Calu3 (cell line): ENCODE measurements around the gene ABCC10. TPM values are rescaled to one million over a fixed set of nuclear protein-coding genes. Genes with fewer than 3 reads are reported as not detected.
A peak's percentile ranks its signal among the peaks of the same experiment; 100 is the strongest.
"Not testable (repeated sequence)": the region's sequence is repeated elsewhere in the genome, so short reads cannot be mapped to it uniquely, and the experiment has no call there.

ENCODE experiments used
- Bru-seq: library from RNA; stranded (reverse); fragments of 400-500 nt; gene quantifications from one replicate; lab custom pipeline; 2021; lab: Mats Ljungman, UMichigan
- BruChase-seq, 2 experiments: library from RNA; stranded (reverse); fragments of 400-500 nt; gene quantifications; one replicate each; lab custom pipeline; 2021; lab: Mats Ljungman, UMichigan
- BruUV-seq: library from RNA; stranded (reverse); fragments of 400-500 nt; replicated peaks from 2 replicates; lab custom pipeline; 2021; lab: Mats Ljungman, UMichigan
- CTCF ChIA-PET: fragments of 300-600 bp; sonication (Branson Sonifier 250); formaldehyde crosslinking; loops from one replicate; lab custom pipeline; 2022; ENCODE audit warnings: antibody characterized with exemption; lab: Charles Lee
- DNase-seq: peaks from one replicate; pipeline ENCODE4 v3.0.0; 2022
- H3K27ac Mint-ChIP-seq: one replicate; pipeline ENCODE4 v1.8.0; 2022; ENCODE audit warnings: mixed read lengths; ENCODE audit not compliant: unreplicated experiment
- H3K27me3 Mint-ChIP-seq: one replicate; pipeline ENCODE4 v1.8.0; 2022; ENCODE audit warnings: mixed read lengths; ENCODE audit not compliant: unreplicated experiment
- H3K36me3 Mint-ChIP-seq: one replicate; pipeline ENCODE4 v1.8.0; 2022; ENCODE audit warnings: mild to moderate bottlenecking, moderate library complexity, mixed read lengths; ENCODE audit not compliant: insufficient read depth, unreplicated experiment
- H3K4me1 Mint-ChIP-seq: one replicate; pipeline ENCODE4 v1.8.0; 2022; ENCODE audit warnings: mild to moderate bottlenecking, low read depth, mixed read lengths; ENCODE audit not compliant: unreplicated experiment
- H3K4me3 Mint-ChIP-seq: one replicate; pipeline ENCODE4 v1.8.0; 2022; ENCODE audit warnings: mild to moderate bottlenecking, low read depth, moderate library complexity, mixed read lengths; ENCODE audit not compliant: unreplicated experiment
- H3K9me3 Mint-ChIP-seq: one replicate; pipeline ENCODE4 v1.8.0; 2022; ENCODE audit warnings: low read depth, mixed read lengths; ENCODE audit not compliant: unreplicated experiment
- CTCF ChIP-seq: fragments of 200-600 bp; IDR thresholded peaks from one replicate; pipeline ENCODE4 v1.8.0; 2022; ENCODE audit warnings: antibody characterized with exemption; ENCODE audit not compliant: unreplicated experiment
- intact Hi-C: fragments of 100-400 bp; cut with micrococcal nuclease; formaldehyde crosslinking; loops from one replicate; pipeline ENCODE4 v1.10.0; 2022; ENCODE audit not compliant: unreplicated experiment
- long read RNA-seq: library from polyadenylated mRNA; stranded (forward); transcript quantifications from one replicate; pipeline ENCODE4 v2.0.0, GENCODE V29; 2022
- total RNA-seq: library from RNA; stranded (reverse); gene quantifications from 2 replicates; pipeline ENCODE4 v1.2.3, GENCODE V29; 2022

ABCC10 gene
- total RNA-seq = 53.0 and 60.4 TPM in 2 replicates
- Bru-seq, nascent RNA = percentile 69 among the genes with signal in this experiment
- percentile 76 among the genes with signal in this experiment for BruChase-seq, experiment 1, labeled RNA remaining after a 6-hour chase
- BruChase-seq, experiment 2, labeled RNA remaining after a 2-hour chase = percentile 80 among the genes with signal in this experiment
- long read RNA-seq, full-length matches to known transcripts = 1 of 17 reads
- long read RNA-seq, partial matches to known transcripts = 7 of 17 reads
- long read RNA-seq, other reads (novel, unspliced or antisense) = 9 of 17 reads

GRCh38 chr6:43427406-43428111, at the start of gene ABCC10:
TSS of gene ABCC10 (plus strand) at chr6:43427541. CDS start at chr6:43427979, 438 bp downstream.
- DNase-seq = peak; percentile 99
- intact Hi-C loops = no loop called here
- BruUV-seq = no TSS peak
- H3K27me3 Mint-ChIP-seq = no peaks in the 10 kb centered on the region
- H3K4me1 Mint-ChIP-seq = peaks cover 24% of the 10 kb centered on the region
- peaks cover 21% of the 10 kb centered on the region for H3K36me3 Mint-ChIP-seq
- H3K4me3 Mint-ChIP-seq = peak within 1 kb of the TSS; percentile 91
- CTCF ChIA-PET = interaction anchor here (0.5 to 1.5 kb wide), 19 partner anchors 8 to 982 kb away, joined by 3 to 7 read pairs (median 4); partner anchors contain the start of genes CRIP3, CUL7, LRRC73 and ZNF318
- H3K27ac Mint-ChIP-seq = peak within 1 kb of the TSS; percentile 41
- peak; percentile 46 for TF ChIP-seq CTCF
- H3K9me3 Mint-ChIP-seq = no peaks in the 10 kb centered on the region

- Mint-ChIP-seq H3K27ac (no peak overlapping the region), H3K27me3 (peaks cover 37% of the 10 kb centered on the region), H3K9me3 (no peaks in the 10 kb centered on the region), H3K4me3 (no peak overlapping the region), H3K36me3 (no peaks in the 10 kb centered on the region), H3K4me1 (no peaks in the 10 kb centered on the region)
- TF ChIP-seq CTCF = no peak
- BruUV-seq = no TSS peak
- intact Hi-C loops = no loop called here
- CTCF ChIA-PET = interaction anchor here (0.6 to 1.3 kb wide), 4 partner anchors 9 to 1143 kb away, joined by 3 to 5 read pairs (median 3); no protein-coding TSS in a partner anchor
- no peak for DNase-seq
These were observed 49.6 kb upstream of the ABCC10 start for GRCh38 chr6:43377710-43378229.

- Mint-ChIP-seq H3K4me3 (no peak overlapping the region), H3K4me1 (no peaks in the 10 kb centered on the region), H3K27me3 (peaks cover 46% of the 10 kb centered on the region), H3K9me3 (no peaks in the 10 kb centered on the region), H3K27ac (no peak overlapping the region), H3K36me3 (no peaks in the 10 kb centered on the region)
- TF ChIP-seq CTCF = no peak
- BruUV-seq = no TSS peak
- CTCF ChIA-PET = interaction anchor here (1.0 to 1.3 kb wide), 3 partner anchors 8 to 70 kb away, joined by 3 to 5 read pairs (median 3); no protein-coding TSS in a partner anchor
- no peak for DNase-seq
- intact Hi-C loops = no loop called here
These were observed 48.7 kb upstream of the ABCC10 start for GRCh38 chr6:43378631-43379030.

GRCh38 chr6:43380858-43381257, 46.5 kb upstream of the ABCC10 start:
- H3K4me3 Mint-ChIP-seq, H3K27ac Mint-ChIP-seq, H3K4me1 Mint-ChIP-seq, H3K9me3 Mint-ChIP-seq, H3K36me3 Mint-ChIP-seq, BruUV-seq, DNase-seq, intact Hi-C loops: not testable (repeated sequence)
- H3K27me3 Mint-ChIP-seq = peaks cover 46% of the 10 kb centered on the region
- CTCF ChIA-PET = interaction anchor here (0.7 kb wide), 1 partner anchor 489 kb away, joined by 3 read pairs; no protein-coding TSS in a partner anchor
